Amniotic epithelial cell (primary cell): ENCODE data around the gene CELA2A.
"Not testable (repeated sequence)": the region's sequence is repeated elsewhere in the genome, so short reads cannot be mapped to it uniquely, and the experiment has no call there.

Source experiments
- DNase-seq: peaks from one replicate; pipeline ENCODE4 v3.0.0-alpha.2; 2010; ENCODE audit warnings: low read depth

CELA2A gene

DNA sequence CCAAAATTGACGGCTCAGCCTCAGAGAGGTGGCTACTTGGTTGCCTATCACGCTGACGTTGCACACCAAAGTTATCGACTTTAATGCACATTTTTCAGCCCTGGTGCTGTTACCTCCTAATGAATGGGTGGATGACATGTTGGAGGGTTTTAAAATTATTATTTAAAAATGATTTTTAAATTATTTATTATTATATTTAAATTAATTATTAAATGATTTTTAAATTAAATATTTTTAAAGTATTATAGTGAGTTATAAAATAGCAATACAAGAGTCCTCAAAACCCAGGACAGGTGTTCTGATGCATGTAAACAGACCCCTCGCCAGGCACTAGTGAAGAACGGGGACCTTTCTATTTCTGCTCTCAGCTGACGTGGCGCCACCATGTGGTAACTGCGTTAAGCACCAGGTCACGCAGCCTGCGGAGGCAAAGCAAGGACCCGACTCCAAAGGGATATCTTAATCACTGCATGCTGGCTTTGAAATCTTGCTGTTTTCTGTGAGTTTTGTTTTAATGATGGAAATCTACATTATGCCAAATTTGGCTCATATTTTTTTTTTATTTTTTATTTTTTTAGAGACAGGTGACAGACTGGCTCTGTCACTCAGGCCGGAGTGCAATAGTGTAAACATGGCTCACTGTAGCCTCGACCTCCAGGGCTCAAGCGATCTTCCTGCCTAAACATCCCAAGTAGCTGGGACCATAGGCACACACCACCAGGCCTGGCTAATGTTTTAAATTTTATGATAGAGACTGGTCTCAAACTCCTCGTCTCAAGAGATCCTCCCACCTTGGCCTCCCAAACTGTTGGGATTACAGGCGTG is 44.9 kb downstream of the CELA2A start:
- DNase-seq, result peak; percentile 50

DNA sequence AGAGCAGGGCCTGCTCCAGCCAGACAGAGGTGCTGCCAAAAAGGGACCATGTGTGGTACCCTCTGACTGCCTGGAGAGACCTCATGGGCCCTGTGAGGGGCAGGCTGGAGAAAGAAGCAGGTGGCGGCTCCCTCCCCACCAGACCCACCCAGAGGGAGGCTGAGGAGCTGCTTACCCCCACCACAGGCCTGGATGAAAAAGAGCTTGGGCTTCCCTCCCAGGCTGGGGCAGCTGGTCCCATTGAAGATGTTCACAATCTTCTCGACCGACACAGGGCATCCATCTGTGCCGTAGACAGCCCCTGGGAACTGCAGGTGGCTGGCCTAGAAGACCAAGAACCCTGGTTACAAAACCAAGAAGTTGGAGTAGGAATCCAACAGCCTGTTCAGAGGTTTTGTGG is 47.9 kb downstream of the CELA2A start:
- DNase-seq, result no peak

DNA sequence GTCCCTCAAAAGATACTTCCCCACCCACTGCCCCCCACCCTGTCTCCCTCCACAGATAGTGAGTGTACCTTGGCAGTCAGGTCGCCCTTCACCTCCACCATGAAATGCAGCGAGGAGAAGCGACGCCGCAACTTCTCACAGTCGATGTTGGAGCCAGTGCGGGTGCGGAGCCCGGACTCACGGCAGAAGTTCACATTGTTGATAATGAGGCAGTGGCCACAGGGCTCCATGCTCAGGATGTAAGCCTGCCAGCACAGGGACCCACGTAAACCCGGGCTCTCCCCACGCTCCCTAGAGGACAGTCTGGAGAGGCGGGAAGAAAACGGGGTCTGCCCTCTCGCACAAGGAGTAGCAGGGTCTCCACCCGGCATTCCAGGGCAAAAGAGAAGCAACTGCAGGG is 50.3 kb downstream of the CELA2A start:
- no peak for DNase-seq

GRCh38 chr1:15507278-15507677 is 50.7 kb downstream of the CELA2A start:
- no peak for DNase-seq

DNA sequence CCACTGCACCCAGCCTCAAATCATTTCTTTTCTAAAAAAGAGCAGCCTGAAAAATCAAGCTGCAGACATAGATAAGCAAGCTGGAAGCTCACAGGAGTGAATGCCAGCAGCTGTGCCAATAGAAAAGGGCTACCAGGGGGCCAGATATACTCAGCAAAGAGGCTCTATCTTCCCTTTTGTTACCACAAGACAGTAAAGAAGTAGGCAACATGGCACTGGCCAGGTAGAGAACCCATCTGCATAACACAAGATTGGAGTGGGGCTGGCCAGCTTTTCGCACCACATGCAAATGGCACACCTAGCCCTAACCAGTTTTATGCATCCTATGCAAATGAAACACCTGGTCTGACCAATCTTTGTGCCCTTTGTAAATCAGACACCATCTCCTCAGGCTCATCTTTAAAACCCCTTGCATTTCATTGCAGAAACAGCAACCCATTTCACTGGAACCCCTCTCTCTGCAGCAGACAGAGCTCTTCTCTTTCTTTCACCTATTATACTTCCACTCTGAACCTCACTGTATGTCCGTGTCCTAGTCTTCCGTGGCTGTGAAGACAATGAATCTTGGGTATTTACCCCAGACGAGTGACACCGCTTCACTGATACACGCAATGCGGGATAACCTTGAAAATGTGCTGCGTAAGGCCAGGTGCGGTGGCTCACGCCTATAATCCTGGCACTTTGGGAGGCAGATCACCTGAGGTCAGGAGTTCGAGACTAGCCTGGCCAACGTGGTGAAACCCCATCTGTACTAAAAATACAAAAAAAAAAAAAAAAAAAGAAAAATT is 52.4 kb downstream of the CELA2A start:
- DNase-seq, result no peak

GRCh38 chr1:15509586-15509985 is 53.1 kb downstream of the CELA2A start:
- DNase-seq, result no peak

DNA sequence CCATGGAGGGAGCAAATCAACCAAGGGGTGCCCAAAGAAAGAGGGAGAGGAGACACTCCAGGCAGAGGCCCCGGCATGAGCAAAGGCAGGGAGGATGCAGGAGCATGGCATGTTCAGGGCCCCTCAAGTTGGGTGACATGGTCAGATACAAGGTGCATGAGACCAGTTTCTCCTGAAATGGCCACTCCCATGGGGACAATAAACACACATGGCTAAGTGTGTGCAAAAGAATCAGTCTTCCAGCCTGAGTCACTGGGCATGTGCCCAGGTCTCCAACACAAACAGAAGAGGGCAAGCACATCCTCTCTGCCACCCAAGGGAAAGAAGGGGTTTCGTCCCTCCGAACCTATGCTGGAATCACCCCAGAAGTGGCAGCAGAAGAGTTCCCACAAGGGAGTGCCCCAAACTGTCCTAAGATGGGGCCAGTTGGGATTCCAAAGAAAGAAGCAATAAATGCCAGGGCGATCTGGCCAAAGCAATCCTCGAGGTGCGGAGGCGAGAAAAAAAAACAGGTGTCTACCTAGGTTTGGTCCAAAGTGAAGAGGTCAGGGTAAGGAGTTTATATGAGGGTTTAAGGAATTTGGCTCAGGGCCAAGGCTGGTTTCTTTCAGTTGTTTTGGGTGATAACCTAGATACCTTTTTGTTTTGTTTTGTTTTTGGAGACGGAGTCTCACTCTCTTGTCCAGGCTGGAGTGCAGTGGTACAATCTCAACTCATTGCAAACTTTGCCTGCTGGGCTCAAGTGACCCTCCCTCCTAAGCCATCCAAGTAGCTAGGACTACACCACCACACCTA is 54.3 kb downstream of the CELA2A start:
- DNase-seq, result no peak

- no peak for DNase-seq
These were observed 56.7 kb downstream of the CELA2A start for GRCh38 chr1:15513192-15513591.

- no peak for DNase-seq
These were observed 57.4 kb downstream of the CELA2A start for GRCh38 chr1:15513919-15514318.

DNA sequence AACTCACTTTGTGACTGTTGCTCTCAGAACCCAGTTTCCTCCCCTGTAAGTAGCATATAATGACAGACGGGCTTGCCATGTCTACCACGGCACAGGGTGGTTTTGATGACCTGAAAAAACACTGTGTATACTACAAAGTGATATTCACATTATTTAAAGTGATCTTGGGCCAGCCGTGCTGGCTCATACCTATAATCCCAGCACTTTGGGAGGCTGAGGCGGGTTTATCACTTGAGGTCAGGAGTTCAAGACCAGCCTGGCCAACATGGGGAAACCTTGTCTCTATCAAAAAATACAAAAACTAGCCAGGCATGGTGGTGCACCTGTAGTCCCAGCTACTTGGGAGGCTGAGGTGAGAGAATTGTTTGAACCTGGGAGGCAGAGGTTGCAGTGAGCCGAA is 58.0 kb downstream of the CELA2A start:
- DNase-seq, result not testable (repeated sequence)

DNA sequence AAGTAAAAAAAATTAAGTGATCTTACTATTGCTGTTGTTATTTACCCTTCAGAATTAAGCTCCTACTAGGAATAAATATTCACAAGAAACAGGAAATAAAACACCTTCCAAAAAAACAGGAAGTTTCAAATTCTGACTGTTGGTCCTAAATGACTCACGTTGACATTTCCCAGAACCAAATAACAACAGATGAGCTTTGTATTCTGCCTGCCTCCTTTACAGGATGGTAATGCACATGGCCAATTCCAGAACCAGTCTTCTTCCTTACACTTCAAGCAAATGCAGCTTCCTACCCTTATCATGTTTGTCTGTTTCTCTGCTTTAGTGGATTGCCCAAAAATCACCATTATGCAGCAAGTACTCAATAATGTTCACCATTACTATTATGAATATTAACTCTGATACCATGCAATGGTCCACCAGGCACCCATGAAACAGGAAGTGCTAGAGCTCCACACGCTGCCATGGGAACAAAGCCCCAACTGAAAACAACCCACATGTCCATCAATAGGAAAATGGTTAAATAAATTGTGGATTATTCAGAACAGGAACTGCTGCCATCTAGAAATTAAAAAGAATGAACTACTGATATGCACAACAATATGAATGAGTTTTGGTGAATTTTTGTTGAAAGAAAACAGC is 58.6 kb downstream of the CELA2A start:
- DNase-seq, result peak; percentile 27

- DNase-seq, result no peak
These were observed 63.1 kb downstream of the CELA2A start for GRCh38 chr1:15519625-15520024.

DNA sequence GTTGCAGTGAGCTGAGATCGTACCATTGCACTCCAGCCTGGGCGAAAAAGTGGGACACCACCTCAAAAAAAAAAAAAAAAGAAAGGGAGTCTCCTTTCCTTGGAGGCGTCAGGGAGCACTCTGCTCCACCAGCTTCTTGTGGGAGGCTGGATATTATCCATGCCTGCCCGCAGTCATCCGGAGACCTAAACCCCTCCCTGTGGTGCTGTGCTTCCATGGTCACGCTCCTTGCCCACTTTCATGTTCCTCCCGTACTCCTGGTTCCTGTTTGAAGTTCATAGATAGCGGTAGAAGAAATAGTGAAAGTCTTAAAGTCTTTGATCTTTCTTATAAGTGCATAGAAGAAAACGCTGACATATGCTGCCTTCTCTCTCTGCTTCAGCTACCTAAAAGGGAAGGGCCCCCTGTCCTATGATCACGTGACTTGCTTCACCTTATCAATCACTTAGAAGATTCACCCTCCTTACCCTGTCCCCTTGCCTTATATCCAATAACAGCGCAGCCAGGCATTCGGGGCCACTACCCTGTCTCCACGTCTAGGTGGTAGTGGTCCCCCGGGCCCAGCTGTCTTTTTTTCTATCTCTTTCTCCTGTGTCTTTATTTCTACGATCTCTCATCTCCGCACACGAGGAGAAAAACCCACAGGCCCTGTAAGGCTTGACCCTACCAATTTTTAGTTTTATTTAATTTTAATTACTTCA is 64.8 kb downstream of the CELA2A start:
- peak; percentile 30 for DNase-seq
